SH-SY5Y (cell line): ENCODE data around the gene PIP5K1C.

ENCODE experiments used
- GATA2 ChIP-seq: IDR thresholded peaks from 2 replicates; pipeline ENCODE4 v1.6.1; 2011; ENCODE audit warnings: mild to moderate bottlenecking, low read depth, low read length
- GATA3 ChIP-seq: IDR thresholded peaks from 2 replicates; pipeline ENCODE4 v1.6.1; 2011; ENCODE audit warnings: low read depth, mild to moderate bottlenecking, low read length, moderate library complexity

DNA sequence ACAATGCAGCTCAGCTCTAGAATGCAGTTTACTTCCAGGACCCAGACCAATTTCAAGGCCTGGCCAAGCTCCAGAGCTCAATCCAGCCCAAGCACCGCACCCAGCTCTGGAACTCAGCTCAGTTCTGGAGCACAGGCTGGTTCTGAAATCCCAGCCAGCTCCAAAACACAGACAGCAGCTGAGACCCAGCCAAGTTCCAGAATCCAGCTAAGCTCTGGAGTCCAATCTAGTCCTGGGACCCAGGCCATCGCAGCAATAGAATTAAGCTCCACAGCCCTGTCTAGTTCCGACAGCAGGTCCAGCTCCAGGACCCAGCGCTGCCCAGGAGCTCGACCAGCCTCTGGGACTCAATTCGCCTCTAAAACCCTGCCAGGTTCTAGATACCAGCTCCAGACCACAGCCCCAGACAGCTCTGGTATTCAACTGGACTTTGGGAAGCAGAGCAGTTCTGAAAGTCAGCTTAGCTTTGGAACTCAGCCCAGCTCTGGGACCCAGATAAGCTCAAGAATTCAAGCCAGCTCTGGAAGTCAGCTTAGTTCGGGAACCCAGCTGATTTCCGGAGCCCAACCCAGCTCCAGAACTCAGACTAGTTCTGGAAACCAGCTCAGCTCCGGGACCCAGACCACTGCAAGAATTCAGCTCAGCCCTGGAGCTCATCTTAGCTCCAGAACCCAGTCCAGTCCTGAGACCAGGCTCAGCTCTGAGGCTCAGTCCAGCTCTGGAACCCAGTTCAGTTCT lies 108.2 kb downstream of the PIP5K1C start:
- TF ChIP-seq GATA2, result no peak
- TF ChIP-seq GATA3, result no peak
